PFSK-1 (cell line): ENCODE results near the gene TNFRSF13B.

ENCODE experiments used
- FOXP2 ChIP-seq: optimal IDR thresholded peaks from 2 replicates; pipeline ENCODE3; 2011; ENCODE audit warnings: borderline replicate concordance, control low read depth, inconsistent platforms; ENCODE audit not compliant: insufficient read depth; ENCODE audit errors: extremely low read length, extremely low read depth
- POLR2AphosphoS5 ChIP-seq: IDR thresholded peaks from 2 replicates; pipeline ENCODE4 v1.6.1; 2012; ENCODE audit warnings: low read depth, mild to moderate bottlenecking, control low read depth, low read length, moderate library complexity
- SIN3A ChIP-seq: IDR thresholded peaks from 2 replicates; pipeline ENCODE4 v1.6.1; 2012; ENCODE audit warnings: mild to moderate bottlenecking, low read length, moderate library complexity, borderline replicate concordance; ENCODE audit not compliant: insufficient read depth
- TAF1 ChIP-seq: IDR thresholded peaks from 2 replicates; pipeline ENCODE4 v1.6.1; 2012; ENCODE audit warnings: low read length, control low read depth, borderline replicate concordance; ENCODE audit not compliant: insufficient read depth
- TF ChIP-seq, protein P1 (sequence below), 2 experiments: IDR thresholded peaks; 2 replicates each; pipeline versions ENCODE4 v1.6.1 to v1.8.0; 2011 to 2012; ENCODE audit warnings: low read depth in 2 of 2, low read length in 2 of 2, control low read depth in 1 of 2, inconsistent platforms in 1 of 2, mild to moderate bottlenecking in 1 of 2, moderate library complexity in 1 of 2; ENCODE audit not compliant: insufficient read depth in 1 of 2

The TNFRSF13B gene

GRCh38 chr17:16943541-16944333, 28.2 kb downstream of the TNFRSF13B start:
- TF ChIP-seq, protein P1, sequence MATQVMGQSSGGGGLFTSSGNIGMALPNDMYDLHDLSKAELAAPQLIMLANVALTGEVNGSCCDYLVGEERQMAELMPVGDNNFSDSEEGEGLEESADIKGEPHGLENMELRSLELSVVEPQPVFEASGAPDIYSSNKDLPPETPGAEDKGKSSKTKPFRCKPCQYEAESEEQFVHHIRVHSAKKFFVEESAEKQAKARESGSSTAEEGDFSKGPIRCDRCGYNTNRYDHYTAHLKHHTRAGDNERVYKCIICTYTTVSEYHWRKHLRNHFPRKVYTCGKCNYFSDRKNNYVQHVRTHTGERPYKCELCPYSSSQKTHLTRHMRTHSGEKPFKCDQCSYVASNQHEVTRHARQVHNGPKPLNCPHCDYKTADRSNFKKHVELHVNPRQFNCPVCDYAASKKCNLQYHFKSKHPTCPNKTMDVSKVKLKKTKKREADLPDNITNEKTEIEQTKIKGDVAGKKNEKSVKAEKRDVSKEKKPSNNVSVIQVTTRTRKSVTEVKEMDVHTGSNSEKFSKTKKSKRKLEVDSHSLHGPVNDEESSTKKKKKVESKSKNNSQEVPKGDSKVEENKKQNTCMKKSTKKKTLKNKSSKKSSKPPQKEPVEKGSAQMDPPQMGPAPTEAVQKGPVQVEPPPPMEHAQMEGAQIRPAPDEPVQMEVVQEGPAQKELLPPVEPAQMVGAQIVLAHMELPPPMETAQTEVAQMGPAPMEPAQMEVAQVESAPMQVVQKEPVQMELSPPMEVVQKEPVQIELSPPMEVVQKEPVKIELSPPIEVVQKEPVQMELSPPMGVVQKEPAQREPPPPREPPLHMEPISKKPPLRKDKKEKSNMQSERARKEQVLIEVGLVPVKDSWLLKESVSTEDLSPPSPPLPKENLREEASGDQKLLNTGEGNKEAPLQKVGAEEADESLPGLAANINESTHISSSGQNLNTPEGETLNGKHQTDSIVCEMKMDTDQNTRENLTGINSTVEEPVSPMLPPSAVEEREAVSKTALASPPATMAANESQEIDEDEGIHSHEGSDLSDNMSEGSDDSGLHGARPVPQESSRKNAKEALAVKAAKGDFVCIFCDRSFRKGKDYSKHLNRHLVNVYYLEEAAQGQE (IDR thresholded peaks at IDR 0.05; ENCODE audit: insufficient read depth in 1 of 2, low read depth in 2 of 2, low read length in 2 of 2): no peak
- no peak for TF ChIP-seq SIN3A
- TF ChIP-seq POLR2AphosphoS5: no peak
- TF ChIP-seq TAF1: no peak

DNA sequence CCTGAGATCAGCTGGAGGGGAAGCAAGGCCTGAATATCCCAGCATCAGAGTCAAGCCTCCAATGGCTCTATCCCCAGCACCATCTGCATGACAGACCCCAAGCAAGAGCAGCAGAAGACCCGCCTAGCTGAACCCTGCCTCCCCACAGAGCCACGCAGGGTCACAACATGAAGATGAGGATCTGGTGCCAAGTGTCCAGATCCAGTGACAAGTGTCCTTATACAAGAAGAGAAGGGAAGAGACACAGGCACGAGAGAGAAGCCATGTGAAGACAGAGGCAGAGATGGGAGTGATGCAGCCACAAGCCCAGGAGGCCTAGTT, 28.9 kb downstream of the TNFRSF13B start:
- TF ChIP-seq POLR2AphosphoS5 (no peak), FOXP2 (no peak), TAF1 (no peak), SIN3A (no peak)
- TF ChIP-seq, protein P1 (IDR thresholded peaks at IDR 0.05; ENCODE audit: insufficient read depth in 1 of 2, low read depth in 2 of 2, low read length in 2 of 2): no peak

DNA sequence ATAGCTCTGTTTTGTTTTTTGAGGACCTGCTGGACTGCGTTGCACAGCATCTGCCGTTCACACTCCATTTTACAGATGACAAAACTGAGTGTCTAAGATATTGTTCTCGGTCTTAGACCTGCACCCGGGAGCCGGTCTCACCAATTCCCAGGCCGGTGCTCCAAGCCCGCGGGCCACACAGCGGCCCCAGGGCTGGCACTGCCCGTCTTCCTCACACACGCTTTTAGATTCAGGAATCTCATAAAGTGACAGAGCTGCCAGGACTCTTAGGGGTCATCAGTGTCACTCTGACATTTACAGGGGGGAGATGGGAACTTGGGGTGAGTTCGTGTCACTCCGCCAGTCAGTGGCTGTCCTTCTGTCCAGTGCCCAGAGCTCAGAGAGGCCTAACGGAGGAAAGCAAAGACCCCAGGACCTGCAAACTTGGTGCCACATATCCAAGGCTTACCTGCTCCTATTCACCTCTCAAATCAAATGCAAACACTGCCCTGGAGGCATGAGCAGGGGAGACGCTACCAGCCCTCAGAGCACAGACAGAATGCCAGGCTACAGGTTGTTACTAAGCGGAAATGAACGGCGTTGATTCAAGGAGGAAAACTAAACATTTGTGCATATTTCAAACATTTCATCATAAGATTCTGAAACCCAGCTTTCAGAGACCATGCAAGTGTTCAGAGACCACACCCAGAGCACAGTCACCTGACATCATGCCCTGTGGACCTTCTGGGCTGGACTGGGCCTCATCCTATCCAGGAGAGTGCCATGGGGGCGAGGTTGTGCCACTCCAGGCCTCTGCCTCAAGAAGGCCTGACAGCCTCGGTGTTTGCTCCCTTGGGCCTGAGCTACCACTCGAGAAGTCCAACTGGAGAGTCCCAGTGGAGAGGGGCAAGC, 29.5 kb downstream of the TNFRSF13B start:
- no peak for TF ChIP-seq TAF1
- no peak for TF ChIP-seq FOXP2
- no peak for TF ChIP-seq POLR2AphosphoS5
- TF ChIP-seq, protein P1 (IDR thresholded peaks at IDR 0.05; ENCODE audit: insufficient read depth in 1 of 2, low read depth in 2 of 2, low read length in 2 of 2): no peak
- TF ChIP-seq SIN3A: no peak

DNA sequence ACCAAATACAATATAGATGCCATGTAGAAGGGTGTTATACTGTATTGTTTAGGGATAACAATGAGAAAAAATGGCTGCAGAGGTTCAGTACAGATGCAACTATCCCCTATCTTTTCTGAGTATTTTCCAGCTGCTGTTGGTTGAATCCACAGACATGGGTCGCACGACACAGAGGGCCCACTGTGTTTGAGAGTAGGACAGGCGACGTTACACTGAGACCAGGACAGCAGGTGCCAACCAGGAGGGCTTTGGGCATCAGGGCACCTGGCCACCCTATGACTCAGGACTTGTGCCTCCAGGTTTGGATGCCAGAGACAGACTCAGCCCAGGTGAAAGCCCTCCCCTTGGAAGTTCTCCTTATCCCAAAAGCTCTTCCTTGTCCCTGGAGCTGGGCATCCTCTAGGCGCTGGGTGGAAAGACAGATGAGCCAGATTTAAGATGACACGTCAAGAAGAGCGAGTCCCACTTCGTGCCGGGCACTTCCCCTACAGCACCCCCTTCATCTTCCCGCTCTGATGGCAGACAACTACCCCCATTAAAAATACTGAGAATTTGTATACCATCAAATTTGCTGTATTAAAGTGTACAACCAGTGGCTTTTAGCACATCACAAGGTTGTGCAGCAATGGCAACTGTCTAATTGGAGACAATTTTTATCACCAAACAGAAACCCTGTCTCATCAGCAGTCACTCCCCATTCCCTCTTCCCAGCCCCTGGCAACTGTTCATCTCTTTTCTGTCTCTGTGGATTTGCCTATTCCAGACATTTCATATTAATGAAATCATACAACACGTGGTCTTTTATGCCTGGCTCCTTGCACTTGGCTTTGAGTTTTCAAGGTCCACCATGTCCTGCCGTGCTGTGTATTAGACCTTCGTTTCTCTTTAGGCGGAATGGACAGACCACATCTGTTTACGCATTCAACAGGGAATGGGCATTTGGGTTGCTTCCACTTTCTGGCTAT, 30.6 kb downstream of the TNFRSF13B start:
- TF ChIP-seq, protein P1 (IDR thresholded peaks at IDR 0.05; ENCODE audit: insufficient read depth in 1 of 2, low read depth in 2 of 2, low read length in 2 of 2): no peak
- TF ChIP-seq FOXP2 (no peak), TAF1 (no peak), POLR2AphosphoS5 (no peak), SIN3A (no peak)
